Mesenchymal stem cell (in vitro differentiated cells and primary cell): ENCODE results near the gene GABBR2.

ENCODE experiments used
- DNase-seq: peaks from one replicate; pipeline ENCODE4 v3.0.0-alpha.2; 2013
- H2AFZ ChIP-seq: one replicate; pipeline ENCODE4 v1.6.1; 2013; ENCODE audit warnings: low read depth, mild to moderate bottlenecking, control low read depth, inconsistent platforms, low read length, moderate library complexity
- H2AK5ac ChIP-seq: 2 replicates; pipeline ENCODE4 v1.6.1; 2013; ENCODE audit warnings: low read length, moderate library complexity, mild to moderate bottlenecking, inconsistent platforms; ENCODE audit not compliant: severe bottlenecking
- H2BK120ac ChIP-seq: one replicate; pipeline ENCODE4 v1.6.1; 2013; ENCODE audit warnings: low read depth, mild to moderate bottlenecking, inconsistent platforms, low read length, moderate library complexity
- H2BK12ac ChIP-seq, 2 experiments: one replicate each; pipeline ENCODE4 v1.6.1; 2013; ENCODE audit warnings: inconsistent platforms in 2 of 2, low read length in 2 of 2, mild to moderate bottlenecking in 2 of 2, moderate library complexity in 2 of 2, control low read depth in 1 of 2
- H2BK15ac ChIP-seq: one replicate; pipeline ENCODE4 v1.6.1; 2013; ENCODE audit warnings: mild to moderate bottlenecking, low read depth, inconsistent platforms; ENCODE audit not compliant: poor library complexity, severe bottlenecking
- H2BK5ac ChIP-seq: 2 replicates; pipeline ENCODE4 v1.6.1; 2013; ENCODE audit warnings: low read depth, mild to moderate bottlenecking, low read length, control low read depth, inconsistent platforms; ENCODE audit not compliant: poor library complexity, severe bottlenecking
- H3K14ac ChIP-seq, 2 experiments: one replicate each; pipeline ENCODE4 v1.6.1; 2013; ENCODE audit warnings: inconsistent platforms in 2 of 2, low read length in 2 of 2, control low read depth in 1 of 2, mild to moderate bottlenecking in 1 of 2, moderate library complexity in 1 of 2
- H3K18ac ChIP-seq, 2 experiments: one replicate each; pipeline ENCODE4 v1.6.1; 2013; ENCODE audit warnings: inconsistent platforms in 2 of 2, low read length in 2 of 2, control low read depth in 1 of 2, low read depth in 1 of 2, mild to moderate bottlenecking in 1 of 2
- H3K23ac ChIP-seq, 2 experiments: one replicate each; pipeline ENCODE4 v1.6.1; 2013; ENCODE audit warnings: inconsistent platforms in 2 of 2, low read length in 2 of 2, mild to moderate bottlenecking in 2 of 2, moderate library complexity in 2 of 2, control low read depth in 1 of 2
- H3K27ac ChIP-seq: 2 replicates; pipeline ENCODE4 v1.5.1; 2013; ENCODE audit warnings: mild to moderate bottlenecking, moderate library complexity, low read length, control low read depth, inconsistent platforms; ENCODE audit not compliant: poor library complexity, severe bottlenecking
- H3K27me3 ChIP-seq, 2 experiments: 2 replicates each; pipeline versions ENCODE4 v1.6.1 to v1.7.0; 2013; ENCODE audit warnings: low read length in 2 of 2, mild to moderate bottlenecking in 2 of 2, moderate library complexity in 2 of 2, control low read depth in 1 of 2, inconsistent platforms in 1 of 2; ENCODE audit not compliant: control insufficient read depth in 1 of 2, insufficient read depth in 1 of 2
- H3K36me3 ChIP-seq, 2 experiments: 2 replicates each; pipeline versions ENCODE4 v1.6.1 to v1.7.0; 2013; ENCODE audit warnings: low read length in 2 of 2, control low read depth in 1 of 2, inconsistent platforms in 1 of 2, low read depth in 1 of 2, mild to moderate bottlenecking in 1 of 2; ENCODE audit not compliant: insufficient read depth in 2 of 2, control insufficient read depth in 1 of 2
- H3K4ac ChIP-seq, 2 experiments: one replicate each; pipeline ENCODE4 v1.6.1; 2013; ENCODE audit warnings: inconsistent platforms in 2 of 2, low read length in 2 of 2, mild to moderate bottlenecking in 2 of 2, moderate library complexity in 2 of 2, control low read depth in 1 of 2, low read depth in 1 of 2
- H3K4me1 ChIP-seq: 2 replicates; pipeline ENCODE4 v1.6.1; 2013; ENCODE audit warnings: low read depth, low read length, control low read depth; ENCODE audit not compliant: control insufficient read depth, insufficient read depth
- H3K4me2 ChIP-seq: 2 replicates; pipeline ENCODE4 v1.6.1; 2013; ENCODE audit warnings: low read length, mild to moderate bottlenecking, inconsistent platforms; ENCODE audit not compliant: poor library complexity, severe bottlenecking
- H3K4me3 ChIP-seq, 2 experiments: 2 replicates each; pipeline versions ENCODE4 v1.5.1 to v1.7.0; 2013; ENCODE audit warnings: low read length in 2 of 2, mild to moderate bottlenecking in 2 of 2, control low read depth in 1 of 2, low read depth in 1 of 2; ENCODE audit not compliant: insufficient read depth in 1 of 2
- H3K79me1 ChIP-seq: replicated peaks from 2 replicates; pipeline ENCODE4 v1.6.1; 2013; ENCODE audit warnings: mild to moderate bottlenecking, control low read depth, low read length, inconsistent platforms; ENCODE audit not compliant: poor library complexity, severe bottlenecking
- H3K9ac ChIP-seq: 2 replicates; pipeline ENCODE4 v1.7.0; 2013; ENCODE audit warnings: mild to moderate bottlenecking, low read length, moderate library complexity
- H3K9me3 ChIP-seq: 2 replicates; pipeline ENCODE4 v1.7.0; 2013; ENCODE audit warnings: mild to moderate bottlenecking, low read length; ENCODE audit not compliant: control insufficient read depth
- H4K8ac ChIP-seq: one replicate; pipeline ENCODE4 v1.6.1; 2013; ENCODE audit warnings: inconsistent platforms, mild to moderate bottlenecking, low read length, moderate library complexity
- H4K91ac ChIP-seq: one replicate; pipeline ENCODE4 v1.6.1; 2013; ENCODE audit warnings: mild to moderate bottlenecking, low read length, inconsistent platforms
- WGBS: methylation state at CpG from one replicate; pipeline ENCODE4 v1.1.7; 2013; ENCODE audit warnings: mixed read lengths; 5-methylcytosine and 5-hydroxymethylcytosine counted together

Gene GABBR2

DNA sequence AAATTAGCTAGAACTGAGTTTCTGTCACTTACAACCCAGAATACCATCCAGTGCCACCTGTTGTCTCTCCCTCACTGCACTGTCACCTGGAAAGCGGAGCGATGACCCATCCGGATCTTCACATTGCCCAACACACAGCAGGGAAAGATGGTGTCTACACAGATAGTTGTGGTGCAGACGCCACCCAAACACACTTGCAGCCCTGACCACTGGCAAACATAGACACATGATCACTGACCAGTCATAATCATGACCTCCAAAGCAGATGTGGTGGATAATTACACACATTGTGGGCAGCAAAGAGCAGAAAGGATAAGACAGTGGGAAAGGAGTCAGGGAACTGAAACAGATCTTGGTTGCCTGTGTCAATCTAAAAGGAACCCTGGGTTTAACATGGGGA, 64.7 kb downstream of the GABBR2 start:
- Histone ChIP-seq H2BK5ac (no peak overlapping the region), H3K4me3 (no peak overlapping the region), H2BK120ac (no peak overlapping the region), H3K4ac (no peak overlapping the region), H3K14ac (no peak overlapping the region), H3K18ac (no peak overlapping the region), H3K79me1 (no peaks in the 10 kb centered on the region), H2AFZ (no peak overlapping the region), H3K27ac (no peak overlapping the region), H2BK15ac (no peak overlapping the region), H4K91ac (no peak overlapping the region), H3K4me1 (no peaks in the 10 kb centered on the region), H3K4me2 (no peak overlapping the region), H2BK12ac (no peak overlapping the region), H2AK5ac (no peak overlapping the region), H3K27me3 (peaks cover 36 to 63% of the 10 kb centered on the region in 2 experiments), H3K23ac (no peak overlapping the region), H3K9ac (no peak overlapping the region), H3K9me3 (peaks cover 3% of the 10 kb centered on the region), H3K36me3 (no peaks in the 10 kb centered on the region), H4K8ac (no peak overlapping the region)
- DNase-seq, result no peak
- 80% methylated on average over 4 of the region's 4 CpGs for WGBS

GRCh38 chr9:98642661-98643312, 65.9 kb downstream of the GABBR2 start:
- WGBS, result 79% methylated on average over 8 of the region's 10 CpGs
- H3K4ac ChIP-seq, result no peak overlapping the region
- H3K79me1 ChIP-seq, result no peaks in the 10 kb centered on the region
- H2AK5ac ChIP-seq, result no peak overlapping the region
- no peak overlapping the region for H3K27ac ChIP-seq
- no peak overlapping the region for H4K91ac ChIP-seq
- no peaks in the 10 kb centered on the region for H3K36me3 ChIP-seq
- no peak overlapping the region for H4K8ac ChIP-seq
- no peak overlapping the region for H2BK15ac ChIP-seq
- no peak for DNase-seq
- no peak overlapping the region for H3K18ac ChIP-seq
- H3K4me3 ChIP-seq, result no peak overlapping the region
- peaks cover 36 to 59% of the 10 kb centered on the region in 2 experiments for H3K27me3 ChIP-seq
- H3K4me2 ChIP-seq, result no peak overlapping the region
- no peak overlapping the region for H2BK12ac ChIP-seq
- H2BK120ac ChIP-seq, result no peak overlapping the region
- no peak overlapping the region for H3K9ac ChIP-seq
- peaks cover 3% of the 10 kb centered on the region for H3K9me3 ChIP-seq
- no peak overlapping the region for H3K14ac ChIP-seq
- H3K23ac ChIP-seq, result no peak overlapping the region
- no peak overlapping the region for H2AFZ ChIP-seq
- H2BK5ac ChIP-seq, result no peak overlapping the region
- H3K4me1 ChIP-seq, result no peaks in the 10 kb centered on the region

- H2AK5ac ChIP-seq, result no peak overlapping the region
- H2BK120ac ChIP-seq, result no peak overlapping the region
- no peaks in the 10 kb centered on the region for H3K79me1 ChIP-seq
- H3K4ac ChIP-seq, result no peak overlapping the region
- H3K4me3 ChIP-seq, result no peak overlapping the region
- no peak overlapping the region for H2AFZ ChIP-seq
- H3K9me3 ChIP-seq, result peaks cover 3% of the 10 kb centered on the region
- no peak overlapping the region for H3K18ac ChIP-seq
- no peak overlapping the region for H3K4me2 ChIP-seq
- H3K9ac ChIP-seq, result no peak overlapping the region
- 75% methylated on average over 10 of the region's 10 CpGs for WGBS
- no peaks in the 10 kb centered on the region for H3K36me3 ChIP-seq
- peaks cover 30 to 54% of the 10 kb centered on the region in 2 experiments for H3K27me3 ChIP-seq
- no peaks in the 10 kb centered on the region for H3K4me1 ChIP-seq
- no peak overlapping the region for H4K8ac ChIP-seq
- H4K91ac ChIP-seq, result no peak overlapping the region
- H2BK12ac ChIP-seq, result no peak overlapping the region
- no peak overlapping the region for H3K23ac ChIP-seq
- no peak overlapping the region for H2BK5ac ChIP-seq
- no peak overlapping the region for H3K27ac ChIP-seq
- no peak overlapping the region for H2BK15ac ChIP-seq
- no peak overlapping the region for H3K14ac ChIP-seq
- no peak for DNase-seq
These were observed 67.0 kb downstream of the GABBR2 start for GRCh38 chr9:98641695-98642094.

GRCh38 chr9:98640394-98640793, 68.3 kb downstream of the GABBR2 start:
- H2AFZ ChIP-seq, result no peak overlapping the region
- 88% methylated on average over 3 of the region's 3 CpGs for WGBS
- no peak overlapping the region for H2BK15ac ChIP-seq
- H3K14ac ChIP-seq, result no peak overlapping the region
- H3K4me1 ChIP-seq, result no peaks in the 10 kb centered on the region
- H4K8ac ChIP-seq, result no peak overlapping the region
- no peak overlapping the region for H2BK5ac ChIP-seq
- H4K91ac ChIP-seq, result no peak overlapping the region
- H2AK5ac ChIP-seq, result no peak overlapping the region
- no peaks in the 10 kb centered on the region for H3K79me1 ChIP-seq
- H3K18ac ChIP-seq, result no peak overlapping the region
- DNase-seq, result no peak
- no peaks in the 10 kb centered on the region for H3K36me3 ChIP-seq
- no peak overlapping the region for H3K4me3 ChIP-seq
- peaks cover 21 to 41% of the 10 kb centered on the region in 2 experiments for H3K27me3 ChIP-seq
- H3K4ac ChIP-seq, result no peak overlapping the region
- no peak overlapping the region for H3K4me2 ChIP-seq
- H3K27ac ChIP-seq, result no peak overlapping the region
- H2BK12ac ChIP-seq, result no peak overlapping the region
- H3K23ac ChIP-seq, result no peak overlapping the region
- no peak overlapping the region for H3K9ac ChIP-seq
- peaks cover 3% of the 10 kb centered on the region for H3K9me3 ChIP-seq
- H2BK120ac ChIP-seq, result no peak overlapping the region
